OCI-LY7 (cell line): ENCODE data around the gene FAM32A.

Experiments used
- CTCF ChIP-seq: fragments of 200-600 bp; sonication (generic); conservative IDR thresholded peaks from 2 replicates; pipeline ENCODE4 v1.5.1; 2014; ENCODE audit warnings: mild to moderate bottlenecking, antibody characterized with exemption, low read length, moderate library complexity, mixed read lengths
- EZH2phosphoT487 ChIP-seq: fragments of 200-600 bp; sonication (generic); IDR thresholded peaks from 2 replicates; pipeline ENCODE4 v1.6.1; 2018; ENCODE audit warnings: low read depth, borderline replicate concordance, mild to moderate bottlenecking, mixed run types, antibody characterized with exemption, low read length, moderate library complexity, mixed read lengths

- TF ChIP-seq EZH2phosphoT487 = no peak
- TF ChIP-seq CTCF = no peak
Observed at GRCh38 chr19:16208064-16208759, 23.0 kb downstream of the FAM32A start.
